ENCODE data around the gene SCN9A.
"Not testable (repeated sequence)": the region's sequence is repeated elsewhere in the genome, so short reads cannot be mapped to it uniquely, and the experiment has no call there.

GRCh38 chr2:166407746-166408145, 32.0 kb upstream of the SCN9A start:
- not testable (repeated sequence) for TF ChIP-seq CTCF (conservative IDR thresholded peaks at IDR 0.05 in 1 of 2, IDR thresholded peaks at IDR 0.05 in 1 of 2; ENCODE audit: low read depth in 1 of 2, low read length in 2 of 2); EZH2 (IDR thresholded peaks at IDR 0.05; ENCODE audit: low read length, missing control alignments)

All from fibroblast of lung (primary cell).